ENCODE measurements around the gene MTOR.

DNA sequence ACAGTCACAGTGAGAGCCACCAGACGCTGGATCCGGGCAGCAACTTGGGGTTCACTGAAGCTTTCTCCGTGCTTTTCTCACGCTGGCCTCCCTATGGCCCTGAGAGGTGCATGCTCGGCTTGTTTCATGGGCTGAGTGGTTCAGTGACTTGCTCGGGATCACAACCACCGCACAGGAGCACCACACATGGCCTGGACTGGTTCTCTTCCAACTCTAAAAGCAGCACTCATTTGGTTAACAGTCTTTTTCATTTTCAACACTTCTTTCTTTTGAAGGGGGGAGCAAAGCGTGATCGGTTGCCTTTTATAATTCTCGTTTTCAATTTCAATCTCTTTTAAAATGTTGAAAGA is 36.8 kb upstream of the MTOR start:
- TF ChIP-seq, protein P1, sequence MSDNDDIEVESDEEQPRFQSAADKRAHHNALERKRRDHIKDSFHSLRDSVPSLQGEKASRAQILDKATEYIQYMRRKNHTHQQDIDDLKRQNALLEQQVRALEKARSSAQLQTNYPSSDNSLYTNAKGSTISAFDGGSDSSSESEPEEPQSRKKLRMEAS (IDR thresholded peaks at IDR 0.05): no peak
- TF ChIP-seq, protein P2, sequence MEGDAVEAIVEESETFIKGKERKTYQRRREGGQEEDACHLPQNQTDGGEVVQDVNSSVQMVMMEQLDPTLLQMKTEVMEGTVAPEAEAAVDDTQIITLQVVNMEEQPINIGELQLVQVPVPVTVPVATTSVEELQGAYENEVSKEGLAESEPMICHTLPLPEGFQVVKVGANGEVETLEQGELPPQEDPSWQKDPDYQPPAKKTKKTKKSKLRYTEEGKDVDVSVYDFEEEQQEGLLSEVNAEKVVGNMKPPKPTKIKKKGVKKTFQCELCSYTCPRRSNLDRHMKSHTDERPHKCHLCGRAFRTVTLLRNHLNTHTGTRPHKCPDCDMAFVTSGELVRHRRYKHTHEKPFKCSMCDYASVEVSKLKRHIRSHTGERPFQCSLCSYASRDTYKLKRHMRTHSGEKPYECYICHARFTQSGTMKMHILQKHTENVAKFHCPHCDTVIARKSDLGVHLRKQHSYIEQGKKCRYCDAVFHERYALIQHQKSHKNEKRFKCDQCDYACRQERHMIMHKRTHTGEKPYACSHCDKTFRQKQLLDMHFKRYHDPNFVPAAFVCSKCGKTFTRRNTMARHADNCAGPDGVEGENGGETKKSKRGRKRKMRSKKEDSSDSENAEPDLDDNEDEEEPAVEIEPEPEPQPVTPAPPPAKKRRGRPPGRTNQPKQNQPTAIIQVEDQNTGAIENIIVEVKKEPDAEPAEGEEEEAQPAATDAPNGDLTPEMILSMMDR (IDR thresholded peaks at IDR 0.05; ENCODE audit: control extremely low read depth in 1 of 3, insufficient read depth in 1 of 3, low read depth in 1 of 3, low read length in 3 of 3): no peak
- TF ChIP-seq CREB1 (IDR thresholded peaks at IDR 0.05) (no peak), PHF8 (conservative IDR thresholded peaks at IDR 0.05; ENCODE audit: low read depth, low read length) (no peak), EZH2 (IDR thresholded peaks at IDR 0.05; ENCODE audit: low read depth, low read length, severe bottlenecking) (no peak), SP1 (IDR thresholded peaks at IDR 0.05; ENCODE audit: low read depth, low read length) (no peak), RNF2 (IDR thresholded peaks at IDR 0.05; ENCODE audit: borderline replicate concordance, low read depth, low read length, missing control alignments, poor library complexity, severe bottlenecking) (no peak)
- TF ChIP-seq, protein P3, sequence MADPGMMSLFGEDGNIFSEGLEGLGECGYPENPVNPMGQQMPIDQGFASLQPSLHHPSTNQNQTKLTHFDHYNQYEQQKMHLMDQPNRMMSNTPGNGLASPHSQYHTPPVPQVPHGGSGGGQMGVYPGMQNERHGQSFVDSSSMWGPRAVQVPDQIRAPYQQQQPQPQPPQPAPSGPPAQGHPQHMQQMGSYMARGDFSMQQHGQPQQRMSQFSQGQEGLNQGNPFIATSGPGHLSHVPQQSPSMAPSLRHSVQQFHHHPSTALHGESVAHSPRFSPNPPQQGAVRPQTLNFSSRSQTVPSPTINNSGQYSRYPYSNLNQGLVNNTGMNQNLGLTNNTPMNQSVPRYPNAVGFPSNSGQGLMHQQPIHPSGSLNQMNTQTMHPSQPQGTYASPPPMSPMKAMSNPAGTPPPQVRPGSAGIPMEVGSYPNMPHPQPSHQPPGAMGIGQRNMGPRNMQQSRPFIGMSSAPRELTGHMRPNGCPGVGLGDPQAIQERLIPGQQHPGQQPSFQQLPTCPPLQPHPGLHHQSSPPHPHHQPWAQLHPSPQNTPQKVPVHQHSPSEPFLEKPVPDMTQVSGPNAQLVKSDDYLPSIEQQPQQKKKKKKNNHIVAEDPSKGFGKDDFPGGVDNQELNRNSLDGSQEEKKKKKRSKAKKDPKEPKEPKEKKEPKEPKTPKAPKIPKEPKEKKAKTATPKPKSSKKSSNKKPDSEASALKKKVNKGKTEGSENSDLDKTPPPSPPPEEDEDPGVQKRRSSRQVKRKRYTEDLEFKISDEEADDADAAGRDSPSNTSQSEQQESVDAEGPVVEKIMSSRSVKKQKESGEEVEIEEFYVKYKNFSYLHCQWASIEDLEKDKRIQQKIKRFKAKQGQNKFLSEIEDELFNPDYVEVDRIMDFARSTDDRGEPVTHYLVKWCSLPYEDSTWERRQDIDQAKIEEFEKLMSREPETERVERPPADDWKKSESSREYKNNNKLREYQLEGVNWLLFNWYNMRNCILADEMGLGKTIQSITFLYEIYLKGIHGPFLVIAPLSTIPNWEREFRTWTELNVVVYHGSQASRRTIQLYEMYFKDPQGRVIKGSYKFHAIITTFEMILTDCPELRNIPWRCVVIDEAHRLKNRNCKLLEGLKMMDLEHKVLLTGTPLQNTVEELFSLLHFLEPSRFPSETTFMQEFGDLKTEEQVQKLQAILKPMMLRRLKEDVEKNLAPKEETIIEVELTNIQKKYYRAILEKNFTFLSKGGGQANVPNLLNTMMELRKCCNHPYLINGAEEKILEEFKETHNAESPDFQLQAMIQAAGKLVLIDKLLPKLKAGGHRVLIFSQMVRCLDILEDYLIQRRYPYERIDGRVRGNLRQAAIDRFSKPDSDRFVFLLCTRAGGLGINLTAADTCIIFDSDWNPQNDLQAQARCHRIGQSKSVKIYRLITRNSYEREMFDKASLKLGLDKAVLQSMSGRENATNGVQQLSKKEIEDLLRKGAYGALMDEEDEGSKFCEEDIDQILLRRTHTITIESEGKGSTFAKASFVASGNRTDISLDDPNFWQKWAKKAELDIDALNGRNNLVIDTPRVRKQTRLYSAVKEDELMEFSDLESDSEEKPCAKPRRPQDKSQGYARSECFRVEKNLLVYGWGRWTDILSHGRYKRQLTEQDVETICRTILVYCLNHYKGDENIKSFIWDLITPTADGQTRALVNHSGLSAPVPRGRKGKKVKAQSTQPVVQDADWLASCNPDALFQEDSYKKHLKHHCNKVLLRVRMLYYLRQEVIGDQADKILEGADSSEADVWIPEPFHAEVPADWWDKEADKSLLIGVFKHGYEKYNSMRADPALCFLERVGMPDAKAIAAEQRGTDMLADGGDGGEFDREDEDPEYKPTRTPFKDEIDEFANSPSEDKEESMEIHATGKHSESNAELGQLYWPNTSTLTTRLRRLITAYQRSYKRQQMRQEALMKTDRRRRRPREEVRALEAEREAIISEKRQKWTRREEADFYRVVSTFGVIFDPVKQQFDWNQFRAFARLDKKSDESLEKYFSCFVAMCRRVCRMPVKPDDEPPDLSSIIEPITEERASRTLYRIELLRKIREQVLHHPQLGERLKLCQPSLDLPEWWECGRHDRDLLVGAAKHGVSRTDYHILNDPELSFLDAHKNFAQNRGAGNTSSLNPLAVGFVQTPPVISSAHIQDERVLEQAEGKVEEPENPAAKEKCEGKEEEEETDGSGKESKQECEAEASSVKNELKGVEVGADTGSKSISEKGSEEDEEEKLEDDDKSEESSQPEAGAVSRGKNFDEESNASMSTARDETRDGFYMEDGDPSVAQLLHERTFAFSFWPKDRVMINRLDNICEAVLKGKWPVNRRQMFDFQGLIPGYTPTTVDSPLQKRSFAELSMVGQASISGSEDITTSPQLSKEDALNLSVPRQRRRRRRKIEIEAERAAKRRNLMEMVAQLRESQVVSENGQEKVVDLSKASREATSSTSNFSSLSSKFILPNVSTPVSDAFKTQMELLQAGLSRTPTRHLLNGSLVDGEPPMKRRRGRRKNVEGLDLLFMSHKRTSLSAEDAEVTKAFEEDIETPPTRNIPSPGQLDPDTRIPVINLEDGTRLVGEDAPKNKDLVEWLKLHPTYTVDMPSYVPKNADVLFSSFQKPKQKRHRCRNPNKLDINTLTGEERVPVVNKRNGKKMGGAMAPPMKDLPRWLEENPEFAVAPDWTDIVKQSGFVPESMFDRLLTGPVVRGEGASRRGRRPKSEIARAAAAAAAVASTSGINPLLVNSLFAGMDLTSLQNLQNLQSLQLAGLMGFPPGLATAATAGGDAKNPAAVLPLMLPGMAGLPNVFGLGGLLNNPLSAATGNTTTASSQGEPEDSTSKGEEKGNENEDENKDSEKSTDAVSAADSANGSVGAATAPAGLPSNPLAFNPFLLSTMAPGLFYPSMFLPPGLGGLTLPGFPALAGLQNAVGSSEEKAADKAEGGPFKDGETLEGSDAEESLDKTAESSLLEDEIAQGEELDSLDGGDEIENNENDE (IDR thresholded peaks at IDR 0.05; ENCODE audit: insufficient replicate concordance, low read length): no peak

Measured in H1 (cell line).